ENCODE data around the gene MACROD2. TPM values are rescaled to one million over a fixed set of nuclear protein-coding genes. Genes with fewer than 3 reads are reported as not detected.

MACROD2 gene
- total RNA-seq, 1 experiment from 2014 or later: 3.7 TPM

DNA sequence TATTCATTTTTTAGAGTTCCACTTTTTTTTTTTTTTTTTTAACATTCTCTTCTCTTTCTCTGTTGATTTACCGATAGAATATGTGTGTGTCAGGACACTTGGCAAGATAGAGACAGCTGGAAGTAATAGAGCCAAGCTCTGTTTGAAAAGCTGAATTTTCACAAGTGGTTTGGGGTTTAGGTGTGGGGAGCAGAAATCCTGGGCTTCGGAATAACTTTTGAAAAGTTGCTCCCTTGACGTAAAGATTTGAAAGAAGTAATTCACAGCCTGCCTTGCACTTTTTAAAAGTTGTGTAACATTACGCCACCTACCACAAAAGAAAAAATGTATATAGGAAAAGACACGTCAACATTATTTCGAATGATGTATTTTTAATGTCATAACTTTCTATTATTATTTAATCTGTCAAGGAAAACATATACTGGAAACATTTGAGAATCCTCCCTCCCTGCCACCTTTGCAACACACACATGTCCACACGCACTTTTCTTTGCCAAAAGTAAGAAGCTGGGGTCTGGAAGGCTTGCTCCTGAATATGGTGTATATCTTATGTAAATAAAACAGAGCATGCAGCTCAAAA is 1660.1 kb downstream of the MACROD2 start (continued):
- TF ChIP-seq CTCF (IDR thresholded peaks at IDR 0.05 in 2 of 3, conservative IDR thresholded peaks at IDR 0.05 in 1 of 3; ENCODE audit: borderline replicate concordance in 1 of 3, insufficient read depth in 1 of 3, low read depth in 2 of 3, low read length in 2 of 3): no peak
- no peak for TF ChIP-seq ZFX (IDR thresholded peaks at IDR 0.05)
- TF ChIP-seq POLR2AphosphoS5 (IDR thresholded peaks at IDR 0.05; ENCODE audit: low read depth, low read length): no peak
- TF ChIP-seq, protein P1, sequence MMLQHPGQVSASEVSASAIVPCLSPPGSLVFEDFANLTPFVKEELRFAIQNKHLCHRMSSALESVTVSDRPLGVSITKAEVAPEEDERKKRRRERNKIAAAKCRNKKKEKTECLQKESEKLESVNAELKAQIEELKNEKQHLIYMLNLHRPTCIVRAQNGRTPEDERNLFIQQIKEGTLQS (IDR thresholded peaks at IDR 0.05): no peak
- no peak for TF ChIP-seq SIN3A (IDR thresholded peaks at IDR 0.05; ENCODE audit: low read depth)
- TF ChIP-seq JUND (IDR thresholded peaks at IDR 0.05): no peak
- TF ChIP-seq EGR1 (IDR thresholded peaks at IDR 0.05; ENCODE audit: low read depth): no peak
- TF ChIP-seq ELF1 (IDR thresholded peaks at IDR 0.05; ENCODE audit: borderline replicate concordance, low read depth): no peak

- ATAC-seq (no peak), DNase-seq (ENCODE audit: low read depth, low spot score) (no peak)
- Histone ChIP-seq H3K27me3 (ENCODE audit: insufficient read depth, low read length) (no peaks in the 10 kb centered on the region), H3K9ac (ENCODE audit: low read length) (no peak overlapping the region), H3K4me1 (ENCODE audit: control insufficient read depth in 1 of 2, insufficient read depth in 2 of 2, low read length in 2 of 2) (no peaks in the 10 kb centered on the region), H3K4me3 (replicated peaks in 1 of 2; ENCODE audit: low read depth in 1 of 2, low read length in 2 of 2) (no peak overlapping the region), H3K4me2 (ENCODE audit: low read length) (no peak overlapping the region), H3K36me3 (ENCODE audit: control insufficient read depth in 1 of 2, insufficient read depth in 2 of 2, low read length in 2 of 2) (no peaks in the 10 kb centered on the region), H3K27ac (ENCODE audit: low read depth, low read length) (no peak overlapping the region), H4K20me1 (ENCODE audit: insufficient read depth) (no peaks in the 10 kb centered on the region), H2AFZ (ENCODE audit: low read depth, low read length, poor library complexity, severe bottlenecking) (no peak overlapping the region), H3K79me2 (ENCODE audit: insufficient read depth, low read length) (no peaks in the 10 kb centered on the region), H3K9me2 (ENCODE audit: insufficient read depth) (no peaks in the 10 kb centered on the region), H3K9me3 (ENCODE audit: control insufficient read depth in 1 of 2, insufficient read depth in 1 of 2, low read depth in 1 of 2, low read length in 2 of 2) (peaks cover 0 to 6% of the 10 kb centered on the region in 2 experiments; a peak in 2 of 4 replicates)
- ChIA-PET RAD21 (ENCODE audit: low non-redundant PET in 1 of 2, low total read pairs in 2 of 2, uncharacterized antibody in 2 of 2, unreplicated experiment in 2 of 2) (no interaction called here), POLR2A (no interaction called here), CTCF (no interaction called here)
- intact Hi-C loops (cut with micrococcal nuclease): no loop called here
- BruUV-seq (replicated peaks): no TSS peak
- no peak for TF ChIP-seq SRF (IDR thresholded peaks at IDR 0.05; ENCODE audit: low read depth)
- no peak for TF ChIP-seq CTCF (IDR thresholded peaks at IDR 0.05 in 2 of 3, conservative IDR thresholded peaks at IDR 0.05 in 1 of 3; ENCODE audit: borderline replicate concordance in 1 of 3, insufficient read depth in 1 of 3, low read depth in 2 of 3, low read length in 2 of 3)
- no peak for TF ChIP-seq CEBPB (IDR thresholded peaks at IDR 0.05; ENCODE audit: low read depth)
- no peak for TF ChIP-seq CBX3 (IDR thresholded peaks at IDR 0.05; ENCODE audit: low read depth)
- TF ChIP-seq MAX (IDR thresholded peaks at IDR 0.05): no peak
- TF ChIP-seq TCF7L2 (IDR thresholded peaks at IDR 0.05; ENCODE audit: borderline replicate concordance, extremely low read depth, insufficient read depth, insufficient read length): no peak
- TF ChIP-seq ZFX (IDR thresholded peaks at IDR 0.05): no peak
- no peak for TF ChIP-seq ELF1 (IDR thresholded peaks at IDR 0.05; ENCODE audit: borderline replicate concordance, low read depth)
- TF ChIP-seq ZBTB33 (IDR thresholded peaks at IDR 0.05; ENCODE audit: extremely low read depth, insufficient replicate concordance, low read length): no peak
- no peak for TF ChIP-seq EZH2phosphoT487 (IDR thresholded peaks at IDR 0.05; ENCODE audit: borderline replicate concordance)
- no peak for TF ChIP-seq SIN3A (IDR thresholded peaks at IDR 0.05; ENCODE audit: low read depth)
- TF ChIP-seq FOSL1 (IDR thresholded peaks at IDR 0.05; ENCODE audit: low read depth): no peak
- no peak for TF ChIP-seq EGR1 (IDR thresholded peaks at IDR 0.05; ENCODE audit: low read depth)
- TF ChIP-seq SP1 (IDR thresholded peaks at IDR 0.05; ENCODE audit: low read depth): no peak
- no peak for TF ChIP-seq ZNF274 (IDR thresholded peaks at IDR 0.05; ENCODE audit: low read depth, low read length)
- TF ChIP-seq RAD21 (IDR thresholded peaks at IDR 0.05; ENCODE audit: low read depth): no peak
- TF ChIP-seq POLR2AphosphoS5 (IDR thresholded peaks at IDR 0.05; ENCODE audit: low read depth, low read length): no peak
These were observed 1660.8 kb downstream of the MACROD2 start for GRCh38 chr20:15656124-15656523.

All from HCT116 (cell line).